GM18505 (cell line): ENCODE measurements around the gene ANK2.

Experiments used
- ATAC-seq: cut with Tn5 transposase; IDR thresholded peaks from one replicate; pipeline ENCODE4 v1.9.1; 2021; ENCODE audit not compliant: unreplicated experiment
- POLR2A ChIP-seq: IDR thresholded peaks from 4 replicates; pipeline ENCODE4 v1.6.1; 2011; ENCODE audit warnings: borderline replicate concordance; ENCODE audit not compliant: insufficient read depth, insufficient read length; ENCODE audit errors: extremely low read depth

ANK2 gene

GRCh38 chr4:113248320-113248719 lies 198.9 kb downstream of the ANK2 start:
- no peak for TF ChIP-seq POLR2A

DNA sequence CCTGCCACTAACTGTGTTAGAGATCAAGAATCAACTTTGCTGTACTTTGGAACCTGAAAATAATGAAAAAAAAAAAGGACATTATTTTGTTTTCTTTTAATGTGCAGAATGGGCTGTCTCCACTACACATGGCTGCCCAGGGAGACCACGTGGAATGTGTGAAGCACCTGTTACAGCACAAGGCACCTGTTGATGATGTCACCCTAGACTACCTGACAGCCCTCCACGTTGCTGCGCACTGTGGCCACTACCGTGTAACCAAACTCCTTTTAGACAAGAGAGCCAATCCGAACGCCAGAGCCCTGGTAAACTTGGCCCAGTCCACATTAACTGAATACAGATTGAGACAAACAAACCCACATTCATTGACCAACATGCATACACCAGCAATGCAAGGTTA lies 206.2 kb downstream of the ANK2 start:
- ATAC-seq: no peak
- no peak for TF ChIP-seq POLR2A

More at GRCh38 chr4:113248320-113248719, 198.9 kb downstream of the ANK2 start:
- ATAC-seq: no peak

- no peak for ATAC-seq
These were observed 207.5 kb downstream of the ANK2 start for GRCh38 chr4:113256946-113257345.

GRCh38 chr4:113260688-113261087 lies 211.2 kb downstream of the ANK2 start:
- no peak for ATAC-seq
- no peak for TF ChIP-seq POLR2A

More at GRCh38 chr4:113256946-113257345, 207.5 kb downstream of the ANK2 start:
- no peak for TF ChIP-seq POLR2A

- ATAC-seq: no peak
- TF ChIP-seq POLR2A: no peak
These were observed 213.8 kb downstream of the ANK2 start for GRCh38 chr4:113263274-113263673.

- ATAC-seq: no peak
- no peak for TF ChIP-seq POLR2A
These were observed 221.3 kb downstream of the ANK2 start for GRCh38 chr4:113270520-113271319.

- TF ChIP-seq POLR2A: no peak
- no peak for ATAC-seq
These were observed 223.1 kb downstream of the ANK2 start for GRCh38 chr4:113272523-113272922.

- TF ChIP-seq POLR2A: no peak
- no peak for ATAC-seq
These were observed 224.3 kb downstream of the ANK2 start for GRCh38 chr4:113273721-113274220.

- TF ChIP-seq POLR2A: no peak
- no peak for ATAC-seq
These were observed 227.2 kb downstream of the ANK2 start for GRCh38 chr4:113276464-113277170.

DNA sequence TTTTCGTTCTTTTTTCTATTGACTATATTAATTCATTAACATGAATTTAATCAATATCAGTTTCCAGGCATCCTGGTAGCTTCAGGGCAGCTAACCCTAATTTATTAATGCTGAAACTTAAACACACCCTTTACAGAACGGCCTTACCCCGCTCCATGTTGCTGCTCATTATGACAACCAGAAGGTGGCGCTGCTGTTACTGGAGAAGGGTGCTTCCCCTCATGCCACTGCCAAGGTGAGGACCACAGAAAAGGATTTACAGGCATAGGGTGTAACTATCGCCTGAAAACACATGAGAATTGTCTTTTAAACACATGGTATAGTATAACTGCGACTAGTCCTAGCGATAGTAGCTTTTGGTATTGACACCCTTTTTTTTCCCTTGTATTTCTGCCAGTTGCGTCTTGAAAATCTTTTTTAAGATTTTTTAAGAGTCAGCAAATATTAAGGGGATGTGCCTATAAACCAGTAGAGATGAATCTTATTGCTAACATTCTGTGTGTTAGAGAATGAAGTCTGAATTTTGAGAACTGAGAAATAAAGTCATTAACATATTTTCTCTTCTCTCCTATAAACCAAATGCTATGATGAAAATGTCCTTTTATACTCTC lies 229.0 kb downstream of the ANK2 start:
- TF ChIP-seq POLR2A: no peak
- peak; percentile 99 for ATAC-seq

GRCh38 chr4:113285501-113285900 lies 236.0 kb downstream of the ANK2 start:
- no peak for TF ChIP-seq POLR2A
- no peak for ATAC-seq

DNA sequence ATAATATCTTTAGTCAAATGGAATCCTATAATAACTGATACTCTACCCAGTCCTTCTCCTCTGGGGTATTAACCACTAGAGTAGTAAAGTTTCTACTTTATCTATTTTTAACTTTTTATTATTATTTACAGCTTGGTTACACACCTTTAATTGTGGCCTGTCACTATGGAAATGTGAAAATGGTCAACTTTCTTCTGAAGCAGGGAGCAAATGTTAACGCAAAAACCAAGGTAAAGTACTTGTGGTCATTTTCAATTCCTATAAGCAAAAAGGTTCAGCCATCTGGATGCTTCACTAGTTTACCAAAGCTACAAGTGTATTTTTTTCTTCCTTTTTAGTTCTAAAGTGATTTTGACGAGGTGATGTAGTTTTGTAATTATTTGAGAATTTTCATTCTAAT lies 238.8 kb downstream of the ANK2 start:
- TF ChIP-seq POLR2A: no peak
- ATAC-seq: no peak

DNA sequence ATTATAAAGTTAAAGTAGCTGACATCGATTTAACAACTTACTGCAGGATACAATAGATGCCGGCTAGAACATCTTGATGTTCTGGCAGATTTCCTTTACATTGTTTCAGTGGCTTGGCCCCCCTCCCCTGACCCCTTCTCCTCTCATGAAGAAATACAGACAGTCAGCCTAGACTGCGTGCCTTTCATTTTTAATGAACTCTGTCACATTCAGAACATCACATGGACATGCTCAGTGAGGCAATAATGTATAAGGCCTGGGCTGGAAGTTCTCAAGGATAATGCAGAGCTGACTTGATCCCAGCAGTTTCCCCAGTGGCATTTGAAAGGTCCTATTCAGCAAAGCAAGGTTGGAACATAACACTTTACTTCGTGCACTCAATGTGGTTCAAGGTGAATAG lies 239.2 kb downstream of the ANK2 start:
- TF ChIP-seq POLR2A: no peak
- ATAC-seq: no peak
